GM18909 (cell line): Measurements from ENCODE around the gene ASIP.
"Not testable (repeated sequence)": the region's sequence is repeated elsewhere in the genome, so short reads cannot be mapped to it uniquely, and the experiment has no call there.

Source experiments
- ATAC-seq: cut with Tn5 transposase; IDR thresholded peaks from one replicate; pipeline ENCODE4 v1.9.1; 2021; ENCODE audit warnings: mild to moderate bottlenecking; ENCODE audit not compliant: unreplicated experiment, poor library complexity

The ASIP gene

DNA sequence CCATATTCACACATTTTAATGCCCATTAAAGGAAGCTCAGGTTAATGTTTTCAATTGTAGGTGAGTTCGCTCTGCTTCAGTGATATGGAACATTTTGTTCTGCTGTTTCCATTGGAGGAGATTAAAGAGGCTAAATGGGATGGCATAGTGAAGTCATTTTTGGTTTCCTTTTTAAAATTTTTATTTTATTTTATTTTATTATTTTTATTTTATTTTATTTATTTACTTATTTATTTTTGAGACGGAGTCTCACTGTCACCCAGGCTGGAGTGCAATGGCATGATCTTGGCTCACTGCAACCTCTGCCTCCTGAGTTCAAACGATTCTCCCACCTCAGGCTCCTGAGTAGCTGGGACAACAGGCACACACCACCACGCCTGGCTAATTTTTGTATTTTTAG is 792 bp downstream of the ASIP start:
- not testable (repeated sequence) for ATAC-seq

DNA sequence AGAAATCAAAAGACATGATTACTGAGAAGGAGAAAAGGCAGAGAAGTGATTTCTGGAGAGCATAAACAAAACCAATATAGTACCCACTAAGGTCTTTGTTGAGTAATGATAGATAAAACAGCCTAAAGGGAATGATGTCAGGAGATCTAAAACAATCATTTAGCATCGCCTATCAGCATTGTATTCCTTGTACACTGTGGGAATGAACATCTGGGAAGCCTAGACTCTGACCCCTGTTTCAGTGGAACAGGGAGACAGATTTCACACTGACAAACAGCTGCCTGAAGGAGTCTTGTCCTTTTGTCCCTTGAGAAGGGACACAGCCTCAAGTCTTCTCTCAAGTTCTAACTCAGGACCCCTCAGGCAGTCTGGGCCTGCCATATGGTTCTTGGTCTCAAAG is 1.7 kb downstream of the ASIP start:
- ATAC-seq: no peak

DNA sequence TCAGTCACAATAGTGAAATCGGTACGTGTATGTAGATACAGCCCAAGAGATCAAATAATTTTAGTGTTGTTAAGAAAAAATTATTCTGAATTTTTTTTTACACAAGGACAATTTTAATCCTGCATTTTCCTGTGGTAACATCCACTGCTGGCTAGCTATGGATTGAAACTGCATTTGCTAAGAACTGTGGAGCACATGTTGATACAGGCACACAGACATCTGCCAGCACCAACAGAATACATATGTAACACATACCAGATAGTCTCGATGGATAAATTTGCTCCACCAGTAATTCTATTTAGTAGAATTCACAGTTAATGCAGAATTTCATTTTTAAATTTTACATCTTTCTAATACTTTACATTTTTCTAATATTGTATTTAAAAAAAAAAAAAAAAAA is 2.2 kb downstream of the ASIP start:
- no peak for ATAC-seq

DNA sequence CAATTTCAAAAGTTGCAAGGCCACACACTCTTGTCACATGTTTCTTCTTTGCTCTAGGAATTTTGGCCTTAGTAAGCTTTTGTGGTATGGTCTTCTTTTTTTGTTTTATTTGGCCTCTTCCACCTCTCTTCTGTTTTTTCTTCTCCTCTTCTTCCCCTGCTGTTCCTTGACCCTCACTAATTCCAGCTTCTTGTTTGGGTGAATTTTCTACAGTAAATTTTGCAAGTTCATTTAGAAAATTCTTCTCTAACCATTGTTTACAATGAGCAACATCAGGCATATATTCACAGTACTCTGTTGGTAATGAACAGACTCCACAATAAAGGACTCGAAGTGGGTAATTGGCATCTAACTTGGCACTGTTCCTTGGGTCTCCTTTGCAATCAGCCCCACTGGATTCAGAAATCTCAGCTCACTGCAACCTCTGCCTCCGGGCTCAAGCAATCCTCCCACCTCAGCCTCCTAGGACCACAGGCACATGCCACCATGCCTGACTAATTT is 5.0 kb downstream of the ASIP start:
- ATAC-seq: no peak

DNA sequence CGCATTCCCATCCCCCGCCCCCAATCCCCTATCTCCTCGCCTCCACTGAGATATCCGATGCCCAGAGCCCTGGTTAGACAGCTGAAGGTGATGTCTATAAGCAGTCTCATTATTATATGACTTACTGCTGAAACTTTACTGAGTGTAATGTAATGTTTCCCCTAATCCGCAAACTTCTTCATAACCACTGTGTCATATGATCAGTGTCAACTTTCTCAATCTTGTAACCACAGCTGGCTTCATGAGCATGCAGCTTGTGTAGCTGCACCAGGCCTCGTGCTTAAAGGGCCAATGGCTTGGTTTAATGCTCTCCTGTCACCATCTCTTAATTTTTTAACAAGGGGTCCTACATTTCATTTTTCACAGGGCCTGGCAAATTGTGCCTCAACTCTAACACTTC is 8.1 kb downstream of the ASIP start:
- no peak for ATAC-seq

DNA sequence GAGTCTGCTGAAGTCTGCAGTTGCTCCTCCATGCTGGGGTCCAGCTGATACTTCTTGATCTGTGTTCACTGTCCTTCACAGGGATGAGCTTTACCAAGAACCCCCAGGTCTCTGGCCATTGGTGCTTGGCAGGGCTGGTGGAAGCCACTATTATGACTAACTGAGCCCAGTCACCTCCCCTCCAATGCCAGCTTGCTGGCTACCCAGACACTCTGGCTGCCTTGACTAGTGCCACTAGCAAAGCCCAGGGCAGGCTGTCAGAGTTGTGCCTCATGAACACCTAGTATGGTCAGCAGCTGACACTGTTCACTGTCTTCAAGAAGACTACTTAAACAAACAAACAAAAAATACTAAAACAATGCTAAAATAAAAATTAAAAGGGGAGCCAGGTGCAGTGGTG is 8.8 kb downstream of the ASIP start:
- ATAC-seq: no peak

DNA sequence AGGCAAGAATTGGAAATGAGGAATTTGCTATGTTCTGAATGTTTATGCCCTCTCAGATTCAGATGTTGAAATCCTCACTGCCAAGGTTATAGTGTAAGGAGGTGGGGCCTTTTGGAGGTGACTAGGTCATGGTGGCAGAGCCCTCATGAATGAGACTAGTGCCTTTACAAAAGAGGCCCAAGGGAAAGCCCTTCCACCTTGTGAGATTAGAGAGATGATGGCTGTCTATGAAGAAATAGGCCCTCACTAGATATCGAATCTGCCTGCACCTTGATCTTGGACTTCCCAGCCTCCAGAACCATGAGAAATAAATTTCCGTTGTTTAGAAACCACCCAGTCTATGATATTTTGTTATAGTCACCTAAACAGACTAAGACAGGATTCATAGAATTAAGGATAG is 10.4 kb downstream of the ASIP start:
- ATAC-seq: no peak

DNA sequence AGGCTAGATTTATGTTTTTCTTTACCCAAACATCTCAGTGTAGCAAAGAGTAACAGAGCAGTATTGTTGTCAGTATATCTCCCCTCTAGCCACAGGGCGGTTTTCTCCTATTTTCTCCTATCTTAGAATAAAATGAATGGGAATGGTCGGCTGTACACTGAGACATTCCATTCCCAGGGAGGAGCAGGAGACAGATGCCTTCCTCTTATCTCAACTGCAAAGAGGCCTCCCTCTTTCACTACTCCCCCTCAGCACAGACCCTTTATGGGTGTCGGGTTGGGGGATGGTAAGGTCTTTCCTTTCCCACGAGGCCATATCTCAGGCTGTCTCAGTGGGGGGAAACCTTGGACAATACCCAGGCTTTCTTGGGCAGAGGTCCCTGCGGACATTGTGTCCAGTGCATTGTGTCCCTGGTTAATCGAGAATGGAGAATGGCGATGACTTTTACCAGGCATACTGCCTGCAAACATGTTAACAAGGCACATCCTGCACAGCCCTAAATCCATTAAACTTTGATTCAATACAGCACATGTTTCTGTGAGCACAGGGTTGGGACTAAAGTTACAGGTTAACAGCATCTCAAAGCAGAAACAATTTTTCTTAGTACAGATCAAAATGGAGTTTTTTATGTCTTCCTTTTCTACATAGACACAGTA is 11.3 kb downstream of the ASIP start:
- not testable (repeated sequence) for ATAC-seq

DNA sequence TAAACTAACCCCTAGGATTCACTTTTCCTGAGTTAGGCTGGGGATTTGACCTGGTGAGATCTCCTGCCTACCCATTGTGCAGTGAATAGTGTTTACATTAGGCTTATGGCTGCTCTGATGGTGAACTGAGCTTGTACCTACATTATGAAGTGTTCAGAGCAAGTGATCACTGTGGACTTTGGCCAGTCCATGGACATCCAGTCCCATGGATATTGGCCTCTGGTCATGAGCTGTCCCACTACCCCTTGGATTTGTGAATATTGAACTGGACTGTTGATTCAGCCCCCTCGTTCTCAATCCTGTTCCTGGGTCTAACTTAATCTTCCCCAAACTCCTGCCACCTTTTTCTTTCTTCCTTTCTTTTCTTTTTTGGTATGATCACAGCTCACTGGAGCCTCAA is 13.8 kb downstream of the ASIP start:
- no peak for ATAC-seq

DNA sequence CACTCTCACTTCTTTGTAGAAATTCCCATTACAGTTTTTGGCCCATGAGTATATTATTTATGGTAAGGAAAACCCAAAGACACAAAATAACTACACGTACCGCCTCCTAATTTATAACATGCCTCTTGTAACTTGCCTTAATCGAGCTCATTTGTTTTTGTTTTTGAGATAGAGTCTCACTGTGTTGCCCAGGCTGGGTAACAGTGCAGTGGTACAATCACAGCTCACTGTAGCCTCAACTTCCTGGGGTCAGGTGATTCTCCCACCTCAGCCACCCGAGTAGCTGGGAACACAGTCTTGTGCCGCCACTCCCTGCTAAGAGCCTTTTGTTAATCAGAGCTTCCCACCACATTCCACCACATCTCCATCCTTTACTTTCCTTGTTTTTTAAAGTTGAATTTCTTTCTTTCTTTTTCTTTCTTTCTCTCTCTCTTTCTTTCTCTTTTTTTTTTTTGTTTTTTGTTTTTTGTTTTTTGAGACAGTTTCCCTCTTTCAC is 15.5 kb downstream of the ASIP start:
- ATAC-seq: no peak

DNA sequence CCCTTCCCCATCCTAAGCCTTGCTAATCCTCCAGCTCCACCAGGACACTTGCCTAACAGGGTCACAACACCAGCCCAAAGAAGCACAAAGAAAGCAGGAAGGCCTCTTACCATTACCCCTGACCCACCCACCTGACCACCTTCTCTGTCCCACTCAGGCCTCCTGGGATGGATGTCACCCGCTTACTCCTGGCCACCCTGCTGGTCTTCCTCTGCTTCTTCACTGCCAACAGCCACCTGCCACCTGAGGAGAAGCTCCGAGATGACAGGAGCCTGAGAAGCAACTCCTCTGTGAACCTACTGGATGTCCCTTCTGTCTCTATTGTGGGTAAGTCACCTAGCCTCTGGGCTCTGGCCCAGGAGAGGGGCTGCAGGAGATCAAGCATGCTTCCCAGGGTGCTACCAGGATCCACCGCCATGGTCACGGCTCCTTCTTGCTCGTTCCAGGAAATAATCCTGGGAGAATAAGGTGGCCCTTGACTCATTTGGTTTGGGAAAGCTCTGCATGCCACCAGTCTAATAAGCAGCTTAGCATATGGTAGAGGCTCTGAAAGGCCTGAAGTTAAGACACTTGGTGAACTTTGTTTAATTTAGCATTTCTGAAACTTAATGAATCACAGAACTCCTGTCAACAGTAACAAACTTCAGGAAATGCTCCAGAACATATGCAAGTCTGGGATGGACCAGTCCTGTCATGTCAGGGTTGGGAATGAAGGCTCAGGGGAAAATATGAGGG is 19.2 kb downstream of the ASIP start:
- no peak for ATAC-seq

DNA sequence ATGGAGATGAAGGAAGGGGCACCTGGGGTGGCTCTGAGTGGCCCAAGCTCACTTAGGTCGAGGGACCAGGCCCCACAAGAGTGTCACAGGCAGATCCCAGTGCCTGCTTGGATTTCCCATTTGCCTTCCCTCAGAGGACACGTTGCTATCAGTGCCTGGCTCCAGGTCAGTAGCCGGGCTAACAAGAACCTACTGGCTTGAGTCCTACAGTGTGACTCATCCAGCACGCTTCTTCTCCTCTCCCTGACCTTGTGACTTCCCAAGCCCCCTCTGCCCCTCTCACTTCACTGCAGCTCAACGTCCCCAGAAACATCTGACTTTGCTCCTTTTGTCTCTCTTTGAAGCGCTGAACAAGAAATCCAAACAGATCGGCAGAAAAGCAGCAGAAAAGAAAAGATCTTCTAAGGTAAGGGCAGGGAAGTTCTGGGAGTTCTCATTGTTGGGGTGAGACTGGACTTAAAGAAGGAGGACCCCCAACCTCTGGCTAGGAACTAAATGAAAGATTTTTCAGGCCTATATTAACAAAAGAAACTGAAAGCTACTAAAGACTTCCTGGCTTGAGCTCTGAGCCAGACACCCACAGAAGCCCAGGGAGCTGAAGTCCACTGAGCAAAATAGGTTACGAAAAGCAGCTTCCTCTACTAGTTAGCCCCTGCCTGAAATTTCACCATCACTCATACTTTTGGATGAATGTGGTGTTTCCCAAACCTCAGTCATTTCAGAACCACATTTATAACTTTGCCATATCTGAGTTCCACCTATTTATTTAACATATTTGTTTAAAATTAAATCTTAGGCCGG is 21.5 kb downstream of the ASIP start:
- no peak for ATAC-seq

DNA sequence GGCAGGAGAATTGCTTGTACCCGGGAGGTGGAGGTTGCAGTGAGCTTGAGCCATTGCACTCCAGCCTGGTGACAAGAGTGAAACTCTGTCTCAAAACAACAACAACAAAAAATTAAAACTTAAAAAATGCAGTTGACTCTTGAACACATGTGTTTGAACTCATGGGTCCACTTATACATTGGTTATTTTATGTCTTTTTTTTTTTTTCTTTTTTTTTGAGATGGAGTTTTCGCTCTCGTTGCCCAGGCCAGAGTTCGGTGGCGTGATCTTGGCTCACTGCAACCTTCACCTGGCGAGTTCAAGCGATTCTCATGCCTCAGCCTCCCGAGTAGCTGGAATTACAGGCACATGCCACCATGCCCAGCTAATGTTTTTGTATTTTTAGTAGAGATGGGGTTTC is 22.2 kb downstream of the ASIP start:
- ATAC-seq: not testable (repeated sequence)

DNA sequence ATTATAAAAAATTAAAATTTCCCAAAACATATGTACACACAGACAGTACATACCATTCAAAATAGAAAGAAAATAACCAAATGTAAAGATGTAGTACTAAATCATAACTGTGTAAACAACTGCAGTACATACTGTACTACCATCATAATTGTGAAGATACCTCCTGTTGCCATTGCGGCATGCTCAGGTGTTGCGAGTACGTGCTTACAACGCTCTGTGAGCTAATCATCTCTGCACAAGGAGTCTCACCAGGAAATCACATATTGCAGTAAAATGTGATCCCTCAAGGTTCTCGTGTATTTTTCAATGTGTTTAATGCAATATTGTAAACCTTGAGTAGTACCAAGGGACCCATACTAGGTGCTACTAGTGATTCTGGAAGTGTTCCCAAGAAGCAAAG is 22.9 kb downstream of the ASIP start:
- ATAC-seq: no peak

DNA sequence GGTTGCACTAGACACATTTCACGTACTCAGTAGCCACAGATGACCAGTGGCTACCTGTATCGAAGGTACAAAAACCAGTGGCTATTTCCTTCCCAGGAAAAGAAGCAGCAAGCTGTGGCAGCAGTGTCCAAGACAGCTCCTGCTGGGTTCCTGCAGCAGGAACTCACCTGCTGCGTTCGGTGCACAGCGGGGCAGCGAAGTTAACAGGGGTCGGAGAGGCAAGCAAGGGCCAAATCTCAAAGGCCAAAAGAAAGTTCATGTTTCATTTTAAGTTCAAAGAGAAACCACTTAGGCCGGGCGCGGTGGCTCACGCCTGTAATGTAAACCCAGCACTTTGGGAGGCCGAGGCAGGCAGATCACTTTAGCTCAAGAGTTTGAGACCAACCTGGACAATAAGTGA is 26.9 kb downstream of the ASIP start:
- ATAC-seq: no peak

DNA sequence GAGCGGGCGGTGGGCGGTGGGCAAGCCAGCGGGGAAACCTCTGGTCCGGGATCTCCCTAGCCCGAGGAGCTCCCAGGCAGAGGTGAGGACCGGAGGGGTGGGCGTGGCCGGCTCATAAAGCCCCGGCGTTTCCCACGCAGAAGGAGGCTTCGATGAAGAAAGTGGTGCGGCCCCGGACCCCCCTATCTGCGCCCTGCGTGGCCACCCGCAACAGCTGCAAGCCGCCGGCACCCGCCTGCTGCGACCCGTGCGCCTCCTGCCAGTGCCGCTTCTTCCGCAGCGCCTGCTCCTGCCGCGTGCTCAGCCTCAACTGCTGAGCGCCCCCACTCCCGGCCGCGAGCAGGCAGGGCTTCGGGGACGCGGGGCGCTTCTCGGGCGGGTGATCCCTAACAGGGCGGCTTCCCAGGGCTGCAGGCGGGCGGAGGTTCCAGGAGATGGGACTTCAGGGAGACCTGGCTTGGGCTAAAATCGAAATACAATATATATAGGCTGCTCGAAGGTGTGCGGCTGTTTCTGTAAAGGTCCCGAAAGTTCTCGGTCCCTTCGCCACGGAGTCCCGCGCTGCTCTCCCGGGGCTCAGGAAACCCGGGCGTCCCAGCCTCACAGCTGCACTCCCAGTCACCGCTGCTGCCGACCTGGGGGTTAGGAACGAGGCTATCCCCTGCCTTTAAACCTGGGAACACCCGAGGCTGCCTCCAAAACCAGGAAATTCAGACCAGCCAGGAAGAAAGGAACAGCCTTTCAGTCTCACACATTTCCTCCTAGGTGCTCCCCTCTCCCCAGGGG is 27.8 kb downstream of the ASIP start:
- no peak for ATAC-seq

DNA sequence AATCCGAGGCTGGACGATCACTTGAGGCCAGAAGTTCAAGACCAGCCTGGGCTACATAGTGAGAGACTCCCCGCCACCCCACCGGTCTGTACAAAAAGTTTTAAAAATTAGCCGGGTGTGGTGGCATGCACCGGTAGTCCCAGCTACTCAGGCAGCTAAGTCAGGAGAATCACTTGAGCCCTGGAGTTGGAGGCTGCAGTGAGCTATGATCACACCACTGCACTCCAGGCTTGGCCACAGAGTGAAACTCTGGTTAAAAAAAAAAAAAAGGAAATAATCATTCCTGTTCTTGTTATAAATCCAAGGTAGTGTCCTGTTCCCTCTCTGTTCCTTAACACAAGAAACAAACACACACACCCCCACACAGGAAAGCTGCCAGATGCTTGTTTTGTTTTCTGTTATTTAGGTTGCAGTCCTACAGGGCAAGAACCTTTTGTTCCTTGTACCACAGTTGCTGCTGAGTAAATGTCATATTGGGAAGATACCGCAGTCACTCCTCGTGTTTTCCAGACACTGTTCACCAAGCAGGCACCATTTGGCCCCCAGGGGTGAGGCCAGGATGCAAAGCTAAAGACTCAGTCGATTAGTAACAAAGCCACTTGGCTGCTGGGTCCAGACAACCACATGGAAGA is 28.9 kb downstream of the ASIP start:
- ATAC-seq: no peak

DNA sequence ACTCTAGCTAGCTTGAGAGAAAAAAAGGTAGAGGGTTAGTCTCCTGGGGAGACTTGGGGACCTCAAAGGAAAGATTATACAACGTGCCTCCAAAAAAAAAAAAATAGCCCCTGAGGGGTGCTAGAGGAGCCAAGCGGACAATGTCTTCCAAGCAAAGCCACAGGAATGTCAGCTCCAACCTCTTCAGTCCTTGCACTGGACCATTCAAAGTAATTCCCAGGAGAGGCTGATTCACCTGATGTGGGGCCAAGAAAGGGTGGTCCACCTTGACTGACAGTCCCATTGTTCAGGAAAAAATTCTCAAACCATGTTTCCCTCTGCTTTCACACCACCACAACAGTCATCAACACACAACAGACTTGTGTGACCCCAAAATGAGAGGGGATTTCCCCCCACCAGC is 30.7 kb downstream of the ASIP start:
- ATAC-seq: no peak

DNA sequence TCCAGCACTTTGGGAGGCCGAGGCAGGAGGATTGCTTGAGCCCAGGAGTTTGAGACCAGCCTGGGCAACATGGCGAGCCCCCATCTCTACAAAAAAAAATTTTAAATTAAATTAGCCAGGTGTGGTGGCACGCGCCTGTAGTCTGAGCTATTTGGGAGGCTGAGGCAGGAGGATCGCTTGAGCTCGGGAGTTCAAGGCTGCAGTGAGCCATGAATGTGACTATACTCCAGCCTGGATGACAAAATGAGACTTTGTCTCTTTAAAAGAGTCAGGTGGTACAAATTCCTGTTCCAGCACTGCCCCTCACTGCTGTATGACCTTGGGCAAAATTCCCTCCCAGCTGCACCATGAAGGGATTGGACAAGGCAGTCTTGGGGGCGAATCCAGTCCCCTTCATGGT is 33.5 kb downstream of the ASIP start:
- ATAC-seq: no peak

DNA sequence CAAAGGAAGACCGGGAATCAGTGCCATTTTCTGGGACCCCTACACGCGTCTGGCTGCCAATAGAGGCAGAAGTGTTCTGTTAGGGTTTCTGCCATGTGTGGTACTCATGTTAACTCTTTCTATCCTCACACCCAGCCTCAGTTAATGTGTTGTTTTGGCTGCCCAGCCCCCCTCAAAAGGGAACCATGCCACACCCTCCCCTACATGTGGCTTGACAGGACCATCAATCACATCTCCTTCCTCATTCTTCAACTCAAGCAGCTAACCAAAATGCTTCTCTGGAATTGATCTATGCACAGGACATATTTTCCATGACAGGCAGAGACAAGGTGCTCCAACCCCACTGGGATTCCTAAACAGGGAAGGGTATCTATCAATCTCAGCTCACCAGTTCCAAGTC is 40.0 kb downstream of the ASIP start:
- ATAC-seq: no peak
